Panc1 (cell line): ENCODE measurements around the gene JAKMIP3. TPM values are rescaled to one million over a fixed set of nuclear protein-coding genes. Genes with fewer than 3 reads are reported as not detected.
A peak's percentile ranks its signal among the peaks of the same experiment; 100 is the strongest.

Experiments used
- ATAC-seq: fragments of 200-7000 bp; cut with Tn5 transposase; 2 replicates; pipeline ENCODE4 v1.9.1; 2020; ENCODE audit warnings: mild to moderate bottlenecking, moderate library complexity
- BruUV-seq: library from RNA; stranded (reverse); fragments of 400-500 nt; replicated peaks from 2 replicates; lab custom pipeline; 2021; lab: Mats Ljungman, UMichigan
- CTCF ChIA-PET: fragments of 300-600 bp; sonication (Branson Sonifier 250); formaldehyde crosslinking; loops from one replicate; lab custom pipeline; 2022; ENCODE audit warnings: antibody characterized with exemption; lab: Charles Lee
- POLR2A ChIA-PET: fragments of 300-600 bp; sonication (Branson Sonifier 250); formaldehyde crosslinking; loops from one replicate; lab custom pipeline; 2022; ENCODE audit warnings: antibody characterized with exemption; lab: Charles Lee
- DNase-seq: peaks from one replicate; pipeline ENCODE4 v3.0.0-alpha.2; 2010; ENCODE audit warnings: low read depth, low spot score
- H3K27ac ChIP-seq: 2 replicates; pipeline ENCODE4 v1.5.1; 2011; ENCODE audit warnings: mild to moderate bottlenecking, low read length, inconsistent platforms
- H3K27me3 ChIP-seq: fragments of 200-500 bp; sonication (Bioruptor generic); 2 replicates; pipeline ENCODE4 v1.6.0; 2014; ENCODE audit warnings: low read length, inconsistent platforms; ENCODE audit not compliant: control insufficient read depth, insufficient read depth
- H3K36me3 ChIP-seq: fragments of 200-500 bp; sonication (Bioruptor generic); 2 replicates; pipeline ENCODE4 v1.5.1; 2014; ENCODE audit warnings: inconsistent platforms, mild to moderate bottlenecking, low read length, moderate library complexity; ENCODE audit not compliant: control insufficient read depth, insufficient read depth
- H3K4me1 ChIP-seq: 2 replicates; pipeline ENCODE4 v1.5.1; 2011; ENCODE audit warnings: inconsistent platforms, mild to moderate bottlenecking, low read length, moderate library complexity; ENCODE audit not compliant: control insufficient read depth, insufficient read depth
- H3K4me3 ChIP-seq, 2 experiments: 2 replicates each; pipeline ENCODE4 v1.5.1; 2011 to 2012; ENCODE audit warnings: low read depth in 2 of 2, low read length in 2 of 2, mild to moderate bottlenecking in 2 of 2, inconsistent platforms in 1 of 2, moderate library complexity in 1 of 2
- H3K9me3 ChIP-seq: fragments of 200-500 bp; sonication (Bioruptor generic); 2 replicates; pipeline ENCODE4 v1.5.1; 2014; ENCODE audit warnings: low read depth, mild to moderate bottlenecking, inconsistent platforms, low read length, moderate library complexity; ENCODE audit not compliant: control insufficient read depth, insufficient read depth
- CTCF ChIP-seq: fragments of 450-650 bp; IDR thresholded peaks from 2 replicates; pipeline ENCODE4 v1.5.1; 2017; ENCODE audit warnings: mild to moderate bottlenecking
- POLR2AphosphoS5 ChIP-seq: IDR thresholded peaks from 2 replicates; pipeline ENCODE4 v1.6.1; 2012; ENCODE audit warnings: mild to moderate bottlenecking, low read depth, low read length, moderate library complexity
- REST ChIP-seq, 2 experiments: IDR thresholded peaks; 2 replicates each; pipeline ENCODE4 v1.6.1; 2011 to 2012; ENCODE audit warnings: low read depth in 2 of 2, control low read depth in 1 of 2, low read length in 1 of 2, mild to moderate bottlenecking in 1 of 2, moderate library complexity in 1 of 2; ENCODE audit not compliant: insufficient read depth in 1 of 2
- SIN3A ChIP-seq: IDR thresholded peaks from 2 replicates; pipeline ENCODE4 v1.6.1; 2012; ENCODE audit warnings: low read depth, mild to moderate bottlenecking, low read length, moderate library complexity, borderline replicate concordance; ENCODE audit not compliant: insufficient read depth
- TCF7L2 ChIP-seq: IDR thresholded peaks from 2 replicates; pipeline ENCODE4 v1.6.1; 2011; ENCODE audit warnings: mild to moderate bottlenecking, low read depth, low read length, inconsistent platforms
- in situ Hi-C: cut with HindIII; loops from 2 replicates; pipeline ENCODE4 v1.10.0; 2016; ENCODE audit warnings: low sequenced_read_pairs, low pct_unique_long_range_greater_than_20kb
- intact Hi-C: fragments of 100-400 bp; cut with micrococcal nuclease; formaldehyde crosslinking; loops from one replicate; pipeline ENCODE4 v1.10.0; 2022; ENCODE audit not compliant: unreplicated experiment
- total RNA-seq: library from RNA; stranded (reverse); gene quantifications from one replicate; pipeline ENCODE4 v1.2.1, GENCODE V29; 2021; ENCODE audit not compliant: unreplicated experiment

The JAKMIP3 gene
- total RNA-seq, 1 experiment from 2014 or later: 1.5 TPM

GRCh38 chr10:132064771-132065437 lies 842 bp upstream of the JAKMIP3 start:
- peak overlapping the region; percentile 77 for H3K27ac ChIP-seq
- intact Hi-C loops: no loop called here
- ATAC-seq: peak; percentile 4; the same call in 1 of the 2 replicates
- TF ChIP-seq REST (IDR thresholded peaks at IDR 0.05; ENCODE audit: insufficient read depth in 1 of 2, low read depth in 2 of 2, low read length in 1 of 2): no peak
- TF ChIP-seq CTCF: no peak
- TF ChIP-seq POLR2AphosphoS5: no peak
- no peak for TF ChIP-seq TCF7L2
- TF ChIP-seq SIN3A: no peak
- ChIA-PET POLR2A (no interaction called here), CTCF (no interaction called here)
- peak overlapping the region; percentile 56 to 70 for H3K4me3 ChIP-seq
- in situ Hi-C loops: no loop called here
- no peak for DNase-seq
- peaks cover 11% of the 10 kb centered on the region for H3K4me1 ChIP-seq
- peaks cover 5% of the 10 kb centered on the region; the same call in 1 of the 2 replicates for H3K27me3 ChIP-seq
- H3K9me3 ChIP-seq: no peaks in the 10 kb centered on the region
- no peaks in the 10 kb centered on the region for H3K36me3 ChIP-seq
- BruUV-seq: no TSS peak

GRCh38 chr10:132066186-132066585 lies 440 bp downstream of the JAKMIP3 start:
- POLR2A ChIA-PET: no interaction called here
- CTCF ChIA-PET: interaction anchor here (0.6 kb wide), 1 partner anchor 30 kb away, joined by 3 read pairs; no protein-coding TSS in a partner anchor
- intact Hi-C loops: no loop called here
- H3K27ac ChIP-seq: peak overlapping the region; percentile 77
- peaks cover 2% of the 10 kb centered on the region; the same call in 1 of the 2 replicates for H3K27me3 ChIP-seq
- no TSS peak for BruUV-seq
- no peaks in the 10 kb centered on the region for H3K36me3 ChIP-seq
- ATAC-seq (peak; percentile 50), DNase-seq (no peak)
- H3K4me3 ChIP-seq: peak overlapping the region; percentile 56 to 70
- no peaks in the 10 kb centered on the region for H3K9me3 ChIP-seq
- in situ Hi-C loops: no loop called here
- 0 out of 2 replicates have a peak, but pooled peaks have one; percentile 9 for TF ChIP-seq SIN3A
- no peak for TF ChIP-seq CTCF
- no peak for TF ChIP-seq POLR2AphosphoS5
- H3K4me1 ChIP-seq: peaks cover 11% of the 10 kb centered on the region
